ENCODE measurements around the gene BBS1.

The BBS1 gene

DNA sequence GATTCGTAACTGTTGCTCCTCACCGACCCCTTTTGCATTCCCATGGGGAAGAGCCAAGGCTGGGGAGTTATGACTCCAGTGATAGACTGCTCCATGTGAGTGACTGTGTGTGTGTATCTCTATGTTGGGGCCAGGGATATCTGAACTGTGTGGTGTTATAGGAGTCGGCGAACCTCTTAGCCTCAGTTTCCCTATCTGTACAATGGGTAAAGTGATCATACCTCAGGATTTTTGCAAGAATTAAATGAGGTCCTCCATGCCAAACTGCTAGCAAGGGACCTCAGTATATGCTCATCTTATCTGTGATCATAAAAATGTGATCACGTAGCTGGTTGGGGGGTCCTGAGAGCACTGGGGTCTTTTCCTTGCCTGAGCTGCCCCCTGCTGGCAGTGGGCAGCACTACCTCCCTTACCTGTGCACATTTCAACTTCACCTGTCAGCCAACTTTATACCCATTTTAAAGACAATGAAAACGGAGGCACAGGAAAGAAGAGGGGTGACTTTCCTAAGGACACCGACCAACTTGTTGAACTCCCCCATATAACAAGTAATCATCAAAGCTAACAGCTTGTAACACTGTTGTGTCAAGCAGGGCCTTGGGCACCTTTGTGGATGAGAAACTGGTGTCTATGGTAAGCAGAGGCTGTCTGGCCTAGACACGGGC, 31.6 kb upstream of the BBS1 start:
- peak overlapping the region; percentile 78 for H3K4me3 ChIP-seq (ENCODE audit: low read depth, low read length)
- DNase-seq (ENCODE audit: low read depth): no peak
- TF ChIP-seq, protein P1, sequence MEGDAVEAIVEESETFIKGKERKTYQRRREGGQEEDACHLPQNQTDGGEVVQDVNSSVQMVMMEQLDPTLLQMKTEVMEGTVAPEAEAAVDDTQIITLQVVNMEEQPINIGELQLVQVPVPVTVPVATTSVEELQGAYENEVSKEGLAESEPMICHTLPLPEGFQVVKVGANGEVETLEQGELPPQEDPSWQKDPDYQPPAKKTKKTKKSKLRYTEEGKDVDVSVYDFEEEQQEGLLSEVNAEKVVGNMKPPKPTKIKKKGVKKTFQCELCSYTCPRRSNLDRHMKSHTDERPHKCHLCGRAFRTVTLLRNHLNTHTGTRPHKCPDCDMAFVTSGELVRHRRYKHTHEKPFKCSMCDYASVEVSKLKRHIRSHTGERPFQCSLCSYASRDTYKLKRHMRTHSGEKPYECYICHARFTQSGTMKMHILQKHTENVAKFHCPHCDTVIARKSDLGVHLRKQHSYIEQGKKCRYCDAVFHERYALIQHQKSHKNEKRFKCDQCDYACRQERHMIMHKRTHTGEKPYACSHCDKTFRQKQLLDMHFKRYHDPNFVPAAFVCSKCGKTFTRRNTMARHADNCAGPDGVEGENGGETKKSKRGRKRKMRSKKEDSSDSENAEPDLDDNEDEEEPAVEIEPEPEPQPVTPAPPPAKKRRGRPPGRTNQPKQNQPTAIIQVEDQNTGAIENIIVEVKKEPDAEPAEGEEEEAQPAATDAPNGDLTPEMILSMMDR (IDR thresholded peaks at IDR 0.05; ENCODE audit: control insufficient read depth, extremely low read depth, insufficient read depth): peak; percentile 81

DNA sequence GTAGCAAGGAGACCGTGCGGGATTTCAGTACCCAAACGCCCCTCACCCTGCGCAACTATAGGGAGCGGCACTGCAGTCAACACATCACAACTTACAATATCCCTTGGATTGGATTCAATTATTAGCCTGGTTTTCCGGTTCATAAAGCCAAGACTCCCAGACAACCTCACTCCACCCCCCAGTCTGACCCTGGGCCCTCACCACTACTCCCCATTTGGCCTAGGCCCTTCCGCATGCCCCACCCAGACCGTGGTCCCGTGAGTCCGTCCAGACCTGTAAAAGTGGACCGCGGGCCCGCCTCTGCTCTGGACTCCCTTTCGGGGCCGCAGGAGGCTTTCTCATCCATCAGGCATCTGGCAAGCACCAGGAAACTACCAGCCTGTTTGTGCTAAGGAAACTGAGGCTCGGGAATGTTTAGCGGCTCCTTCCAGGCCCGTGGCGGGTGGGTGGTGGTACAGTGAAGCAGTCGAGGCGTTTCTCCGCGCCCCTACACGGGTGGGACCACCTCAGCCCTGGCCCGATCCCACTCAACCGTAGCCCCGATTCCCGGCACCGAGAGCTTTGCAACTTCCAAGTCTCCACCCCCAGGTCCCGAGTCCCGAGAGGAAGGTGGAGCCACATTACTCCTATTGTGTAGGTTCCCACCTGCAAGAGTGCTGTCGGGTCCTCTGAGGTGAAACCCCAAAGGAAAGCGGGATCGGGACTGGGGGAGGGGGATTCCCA, 30.9 kb upstream of the BBS1 start:
- DNase-seq (ENCODE audit: low read depth): peak; percentile 31
- peak overlapping the region; percentile 78 for H3K4me3 ChIP-seq (ENCODE audit: low read depth, low read length)
- TF ChIP-seq, protein P1 (IDR thresholded peaks at IDR 0.05; ENCODE audit: control insufficient read depth, extremely low read depth, insufficient read depth): no peak

DNA sequence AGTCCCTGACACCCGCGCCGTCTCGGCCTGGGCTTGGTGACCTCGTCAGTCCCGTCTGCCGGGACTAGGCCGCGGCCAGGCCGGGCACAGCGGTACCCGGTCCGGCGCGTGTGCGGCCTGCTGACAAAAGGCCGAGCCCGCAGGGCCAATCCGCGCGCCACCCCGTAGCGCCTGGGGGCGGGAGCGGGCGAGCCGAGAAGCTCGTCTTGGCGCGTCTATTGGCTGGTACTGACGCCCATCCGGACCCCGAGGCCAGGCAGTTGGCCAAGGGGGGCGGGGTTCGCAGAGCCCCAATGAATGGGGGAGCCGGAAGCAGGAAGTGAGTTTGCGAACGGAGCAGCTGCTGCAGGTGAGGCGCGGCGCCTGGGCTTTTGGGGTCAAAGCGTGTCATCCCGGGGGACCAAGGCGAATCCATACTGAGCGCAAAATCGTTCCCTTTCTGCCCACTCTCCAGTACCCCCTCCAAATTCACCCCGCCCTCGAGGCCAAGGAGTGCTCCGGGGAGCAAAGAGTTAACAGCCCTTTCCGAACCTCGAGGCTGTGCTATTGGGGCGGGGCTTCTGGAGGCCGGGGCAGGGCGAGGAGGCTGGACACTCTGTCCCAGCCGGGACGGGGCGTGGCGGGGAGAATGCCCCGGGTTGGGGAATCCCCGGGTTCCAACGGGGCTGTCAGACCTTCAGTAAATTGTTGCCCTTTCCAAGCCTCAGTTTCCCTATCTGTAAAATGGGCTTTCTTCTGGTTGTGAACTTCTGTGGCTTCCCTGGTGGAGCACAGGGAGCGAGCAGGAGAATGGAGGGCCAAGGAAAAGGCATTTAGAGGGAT, 30.1 kb upstream of the BBS1 start, which contains the start of gene DPP3:
Gene DPP3, plus strand, starts transcription at position 318 of the 822 bp plus-strand sequence. CDS start 1,767 bp downstream, outside the sequence.
- H3K4me3 ChIP-seq (ENCODE audit: low read depth, low read length): peak within 1 kb of the TSS; percentile 78
- DNase-seq (ENCODE audit: low read depth): peak; percentile 89
- TF ChIP-seq, protein P1 (IDR thresholded peaks at IDR 0.05; ENCODE audit: control insufficient read depth, extremely low read depth, insufficient read depth): no peak

DNA sequence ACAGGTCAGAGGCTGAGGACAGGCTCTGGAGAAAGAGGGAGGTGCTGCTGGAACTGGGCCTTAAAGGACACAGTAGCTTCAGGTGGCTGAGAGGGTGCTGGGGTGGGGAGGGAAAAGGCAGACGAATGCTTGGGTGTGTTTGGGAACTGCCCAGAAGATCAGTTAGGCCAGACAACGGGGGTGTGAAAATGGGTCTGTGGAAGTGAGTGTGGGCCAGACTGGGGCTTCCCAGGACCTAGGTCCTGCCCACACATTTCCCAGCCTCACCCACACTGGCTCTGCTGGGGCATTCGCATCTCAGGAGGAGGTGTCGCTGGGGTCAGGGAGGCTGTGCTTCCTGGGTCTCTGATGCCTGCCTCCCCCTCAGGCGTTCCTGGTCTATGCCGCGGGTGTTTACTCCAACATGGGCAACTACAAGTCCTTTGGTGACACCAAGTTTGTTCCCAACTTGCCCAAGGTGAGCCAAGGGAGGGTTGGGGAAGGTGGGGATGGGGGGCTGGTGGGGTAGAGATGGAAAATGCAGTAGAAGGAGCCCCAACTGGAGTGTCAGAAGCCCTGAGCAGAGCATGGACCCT, 25.5 kb upstream of the BBS1 start:
- TF ChIP-seq, protein P1 (IDR thresholded peaks at IDR 0.05; ENCODE audit: control insufficient read depth, extremely low read depth, insufficient read depth): no peak
- DNase-seq (ENCODE audit: low read depth): no peak
- H3K4me3 ChIP-seq (ENCODE audit: low read depth, low read length): no peak overlapping the region

DNA sequence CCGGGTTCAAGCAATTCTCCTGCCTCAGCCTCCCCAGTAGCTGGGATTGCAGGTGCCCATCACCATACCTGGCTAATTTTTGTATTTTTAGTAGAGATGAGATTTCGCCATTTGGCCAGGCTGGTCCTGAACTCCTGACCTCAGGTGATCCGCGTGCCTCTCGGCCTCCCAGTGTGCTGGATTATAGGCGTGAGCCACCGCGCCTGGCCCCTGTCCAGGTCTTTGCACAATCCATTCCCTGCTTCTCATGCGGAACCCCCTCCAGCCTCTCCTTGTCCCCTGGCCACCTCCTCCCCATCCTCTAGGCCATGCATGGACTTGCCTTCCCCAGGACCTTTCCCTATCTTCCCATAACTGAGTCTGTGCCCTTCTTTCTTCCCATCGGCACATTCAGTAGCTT, 21.5 kb upstream of the BBS1 start:
- no peak for DNase-seq (ENCODE audit: low read depth)
- TF ChIP-seq, protein P1 (IDR thresholded peaks at IDR 0.05; ENCODE audit: control insufficient read depth, extremely low read depth, insufficient read depth): no peak

DNA sequence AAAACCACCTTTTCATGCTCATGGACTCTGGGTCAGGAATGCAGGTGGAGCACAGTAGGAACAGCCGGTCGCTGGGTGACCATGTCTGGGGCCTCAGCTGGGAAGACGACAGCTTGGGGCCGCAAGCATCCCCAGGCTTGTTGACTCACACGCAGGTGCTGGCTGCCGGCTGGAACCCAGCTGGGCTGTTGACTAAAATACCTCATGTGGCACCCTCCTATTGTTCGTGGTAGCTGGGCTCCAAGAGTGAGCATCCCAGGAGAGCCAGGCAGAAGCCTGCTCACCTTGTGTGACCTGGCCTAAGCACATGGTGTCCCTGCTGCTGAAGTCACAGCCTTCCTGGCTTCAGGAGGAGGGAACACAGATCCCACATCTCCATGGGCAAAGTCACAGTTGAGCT, 20.8 kb upstream of the BBS1 start:
- no peak for DNase-seq (ENCODE audit: low read depth)
- H3K4me3 ChIP-seq (ENCODE audit: low read depth, low read length): no peak overlapping the region
- TF ChIP-seq, protein P1 (IDR thresholded peaks at IDR 0.05; ENCODE audit: control insufficient read depth, extremely low read depth, insufficient read depth): no peak

More for the DNA sequence above, 21.5 kb upstream of the BBS1 start:
- no peak overlapping the region for H3K4me3 ChIP-seq (ENCODE audit: low read depth, low read length)
